ENCODE data around the gene BAIAP3. TPM values are rescaled to one million over a fixed set of nuclear protein-coding genes. Genes with fewer than 3 reads are reported as not detected.

BAIAP3 gene
- total RNA-seq, 1 experiment from 2014 or later: 6.8 TPM

DNA sequence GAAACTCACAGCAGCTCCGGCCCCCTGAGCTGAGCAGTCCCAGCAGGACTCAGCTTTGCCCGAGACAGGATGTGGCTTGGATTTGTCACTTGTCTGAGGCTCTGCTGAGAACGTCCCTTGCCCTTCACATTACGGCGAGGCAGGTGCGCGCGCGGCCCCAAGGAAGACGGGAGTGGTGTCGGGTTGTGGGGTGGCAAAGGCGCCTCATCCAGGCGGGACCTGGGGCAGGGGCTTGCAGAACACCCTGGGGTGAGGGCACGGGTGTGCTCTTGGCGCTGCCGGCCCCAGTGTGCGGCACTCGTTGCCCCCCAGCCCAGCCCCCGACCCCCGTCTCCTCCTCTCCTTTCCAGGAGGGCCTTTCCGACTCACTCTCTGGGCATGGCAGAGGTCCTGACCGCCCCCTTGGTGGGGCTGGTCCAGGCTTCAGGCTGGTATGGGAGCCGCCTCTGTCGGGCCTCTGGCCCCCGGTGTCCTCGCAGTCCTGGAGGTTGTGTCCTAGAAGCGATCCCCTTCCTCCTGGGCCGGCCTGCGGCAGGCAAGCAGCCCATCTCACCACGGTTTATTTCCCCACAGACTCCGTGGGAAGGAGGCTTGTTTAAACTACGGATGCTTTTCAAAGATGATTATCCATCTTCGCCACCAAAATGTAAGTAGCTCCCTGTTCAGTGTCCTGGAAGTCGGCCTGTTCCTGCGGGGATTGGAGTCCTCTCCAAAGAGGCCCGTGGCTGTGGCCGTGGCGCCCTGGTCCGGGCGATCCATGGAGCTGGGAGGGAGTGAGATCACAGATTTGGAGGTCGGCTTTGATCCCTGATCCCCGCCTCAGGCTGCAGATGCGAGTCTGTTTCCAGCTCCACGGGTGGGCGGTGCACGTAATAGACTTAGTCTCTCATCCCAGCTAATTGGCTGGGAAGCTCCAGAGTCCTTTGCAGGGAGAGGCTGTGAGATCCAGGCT, 18.1 kb upstream of the BAIAP3 start:
- Histone ChIP-seq H2AK5ac (ENCODE audit: insufficient read length, low read length) (no peak overlapping the region), H3K23ac (ENCODE audit: insufficient read length, low read depth, low read length) (no peak overlapping the region), H3K4ac (ENCODE audit: low read depth, low read length) (no peak overlapping the region), H2AFZ (ENCODE audit: low read length) (no peak overlapping the region), H3T11ph (ENCODE audit: low read length) (no peak overlapping the region), H3K14ac (ENCODE audit: insufficient read depth, low read length) (no peak overlapping the region), H2BK15ac (ENCODE audit: low read depth, low read length) (no peak overlapping the region), H4K5ac (ENCODE audit: insufficient read length, low read depth, low read length) (no peak overlapping the region), H3K18ac (ENCODE audit: insufficient read length, low read depth, low read length) (no peak overlapping the region), H3K4me1 (ENCODE audit: insufficient read depth, low read length) (no peaks in the 10 kb centered on the region; the same call in 1 of the 2 replicates), H2BK5ac (ENCODE audit: insufficient read length, low read length) (no peak overlapping the region), H3K79me1 (ENCODE audit: insufficient read depth, low read depth, low read length, poor library complexity, severe bottlenecking) (peaks cover 9% of the 10 kb centered on the region), H3K9me3 (ENCODE audit: control insufficient read depth, low read depth, low read length) (no peaks in the 10 kb centered on the region), H4K91ac (ENCODE audit: insufficient read length, low read depth, low read length) (no peak overlapping the region), H2BK20ac (ENCODE audit: low read depth, low read length, poor library complexity, severe bottlenecking) (no peak overlapping the region), H3K4me2 (ENCODE audit: insufficient read depth, insufficient read length, low read length) (no peak overlapping the region), H3K27me3 (ENCODE audit: insufficient read depth, low read length) (no peaks in the 10 kb centered on the region), H3K9ac (ENCODE audit: extremely low read depth, insufficient read length, low read length) (no peak overlapping the region), H2BK12ac (ENCODE audit: insufficient read length, low read depth, low read length) (no peak overlapping the region), H4K20me1 (ENCODE audit: control insufficient read depth, insufficient read depth, insufficient read length) (peaks cover 5% of the 10 kb centered on the region), H3K79me2 (ENCODE audit: insufficient read depth, low read length) (peaks cover 43% of the 10 kb centered on the region), H3K56ac (ENCODE audit: insufficient read length, low read depth, low read length) (no peak overlapping the region), H4K8ac (replicated peaks; ENCODE audit: insufficient read length, low read depth, low read length) (no peak overlapping the region), H3K23me2 (ENCODE audit: insufficient read length, low read depth, low read length, poor library complexity, severe bottlenecking) (peaks cover 8% of the 10 kb centered on the region), H2BK120ac (ENCODE audit: low read depth, low read length, poor library complexity, severe bottlenecking) (no peak overlapping the region), H3K27ac (ENCODE audit: insufficient read length, low read depth, low read length) (no peak overlapping the region)
- Mint-ChIP-seq H3K27ac (no peak overlapping the region), H3K4me1 (peaks cover 13 to 17% of the 10 kb centered on the region in 2 experiments), H3K9me3 (peaks cover under 1 to 3% of the 10 kb centered on the region in 2 experiments; a peak in 4 of 5 replicates), H3K27me3 (ENCODE audit: low read depth) (no peaks in the 10 kb centered on the region), H3K36me3 (ENCODE audit: insufficient read depth in 1 of 3, low read depth in 3 of 3) (peaks cover 60 to 81% (median 77%) of the 10 kb centered on the region in 3 experiments), H3K4me3 (no peak overlapping the region)
- TF ChIP-seq, protein P1, sequence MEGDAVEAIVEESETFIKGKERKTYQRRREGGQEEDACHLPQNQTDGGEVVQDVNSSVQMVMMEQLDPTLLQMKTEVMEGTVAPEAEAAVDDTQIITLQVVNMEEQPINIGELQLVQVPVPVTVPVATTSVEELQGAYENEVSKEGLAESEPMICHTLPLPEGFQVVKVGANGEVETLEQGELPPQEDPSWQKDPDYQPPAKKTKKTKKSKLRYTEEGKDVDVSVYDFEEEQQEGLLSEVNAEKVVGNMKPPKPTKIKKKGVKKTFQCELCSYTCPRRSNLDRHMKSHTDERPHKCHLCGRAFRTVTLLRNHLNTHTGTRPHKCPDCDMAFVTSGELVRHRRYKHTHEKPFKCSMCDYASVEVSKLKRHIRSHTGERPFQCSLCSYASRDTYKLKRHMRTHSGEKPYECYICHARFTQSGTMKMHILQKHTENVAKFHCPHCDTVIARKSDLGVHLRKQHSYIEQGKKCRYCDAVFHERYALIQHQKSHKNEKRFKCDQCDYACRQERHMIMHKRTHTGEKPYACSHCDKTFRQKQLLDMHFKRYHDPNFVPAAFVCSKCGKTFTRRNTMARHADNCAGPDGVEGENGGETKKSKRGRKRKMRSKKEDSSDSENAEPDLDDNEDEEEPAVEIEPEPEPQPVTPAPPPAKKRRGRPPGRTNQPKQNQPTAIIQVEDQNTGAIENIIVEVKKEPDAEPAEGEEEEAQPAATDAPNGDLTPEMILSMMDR (conservative IDR thresholded peaks at IDR 0.05): no peak
- DNase-seq: no peak
- no CpG with 5 or more reads among the region's 46 CpGs for WGBS (ENCODE audit: extremely low coverage, insufficient read length, low lambda C conversion rate)

Measured in H9 (cell line).